ENCODE data around the gene HOXA5. TPM values are rescaled to one million over a fixed set of nuclear protein-coding genes. Genes with fewer than 3 reads are reported as not detected.

The HOXA5 gene
- total RNA-seq, 1 donor from 2014 or later: 3.2 TPM

DNA sequence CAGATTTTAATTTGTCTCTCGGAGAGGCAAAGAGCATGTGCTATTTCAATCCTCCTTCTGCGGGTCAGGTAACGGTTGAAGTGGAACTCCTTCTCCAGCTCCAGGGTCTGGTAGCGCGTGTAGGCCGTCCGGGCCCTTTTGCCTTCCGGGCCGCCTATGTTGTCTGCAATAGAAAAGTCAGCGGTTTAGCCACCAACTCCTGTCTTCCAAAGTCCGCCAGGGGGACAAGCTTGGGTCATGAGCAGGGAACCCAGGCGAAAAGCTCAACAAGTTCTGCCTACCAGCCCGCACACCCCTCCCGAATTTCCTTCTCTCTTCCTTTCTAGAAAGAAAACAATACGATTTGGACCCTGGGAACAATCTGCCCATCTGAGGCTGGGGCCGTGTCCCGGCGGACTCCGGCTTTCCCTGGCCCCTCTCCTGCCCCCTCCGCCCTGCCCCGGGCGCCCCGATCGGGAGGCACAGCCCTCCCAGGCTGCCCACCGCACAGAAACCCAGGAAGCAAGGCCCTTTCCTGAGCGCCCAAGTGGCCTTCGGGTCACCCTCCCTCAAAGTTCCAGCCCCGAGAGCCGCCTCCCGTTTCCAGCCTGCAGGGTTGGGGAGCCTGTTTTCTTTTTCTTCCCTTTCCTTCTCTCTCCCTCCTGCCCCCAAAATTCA, 1.4 kb downstream of the HOXA5 start:
- H3K27ac Mint-ChIP-seq (ENCODE audit: unreplicated experiment): peak overlapping the region; percentile 76
- peaks cover 4% of the 10 kb centered on the region for H3K9me3 Mint-ChIP-seq

DNA sequence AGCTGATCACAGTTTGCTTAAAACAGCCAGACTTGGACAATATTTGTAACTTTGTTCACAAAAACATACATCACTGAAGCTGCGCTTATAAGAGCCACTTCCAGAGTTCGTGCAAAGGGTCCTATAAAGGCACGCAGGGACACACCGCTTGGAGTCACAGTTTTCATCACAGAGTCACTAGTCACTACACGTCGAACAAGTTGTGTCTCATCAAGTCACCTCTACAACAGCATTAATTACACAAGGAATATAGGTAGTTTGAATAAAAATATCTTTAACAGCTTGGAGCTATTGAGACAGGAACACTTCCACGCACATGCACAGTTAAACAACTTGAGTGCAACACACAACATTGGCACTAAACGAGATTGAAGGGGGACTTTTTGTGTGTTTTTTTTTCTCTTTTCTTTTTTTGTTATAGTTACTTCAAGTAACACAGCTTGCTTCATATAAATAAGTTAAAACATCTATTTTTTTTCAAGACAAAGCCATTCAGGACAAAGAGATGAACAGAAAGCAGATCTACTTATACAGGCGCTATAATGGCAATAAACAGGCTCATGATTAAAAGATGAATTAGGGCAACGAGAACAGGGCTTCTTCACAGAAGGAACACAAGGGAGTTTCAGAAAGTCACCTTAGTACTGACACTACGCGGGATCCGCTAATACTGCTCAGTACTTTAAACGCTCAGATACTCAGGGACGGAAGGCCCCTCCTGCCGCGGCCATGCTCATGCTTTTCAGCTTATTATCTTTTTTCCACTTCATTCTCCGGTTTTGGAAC, 2.2 kb downstream of the HOXA5 start:
- H3K27me3 Mint-ChIP-seq (ENCODE audit: low read depth): peaks cover 100% of the 10 kb centered on the region
- H3K9me3 Mint-ChIP-seq: peaks cover 2% of the 10 kb centered on the region
- no peak for DNase-seq (ENCODE audit: low read depth, low spot score)
- peak overlapping the region; percentile 76 for H3K27ac Mint-ChIP-seq (ENCODE audit: unreplicated experiment)
- H3K4me3 Mint-ChIP-seq: peak overlapping the region; percentile 81
- H3K4me1 Mint-ChIP-seq: peaks cover 28% of the 10 kb centered on the region
- H3K36me3 Mint-ChIP-seq (ENCODE audit: low read depth): peaks cover 3% of the 10 kb centered on the region
- TF ChIP-seq, protein P1, sequence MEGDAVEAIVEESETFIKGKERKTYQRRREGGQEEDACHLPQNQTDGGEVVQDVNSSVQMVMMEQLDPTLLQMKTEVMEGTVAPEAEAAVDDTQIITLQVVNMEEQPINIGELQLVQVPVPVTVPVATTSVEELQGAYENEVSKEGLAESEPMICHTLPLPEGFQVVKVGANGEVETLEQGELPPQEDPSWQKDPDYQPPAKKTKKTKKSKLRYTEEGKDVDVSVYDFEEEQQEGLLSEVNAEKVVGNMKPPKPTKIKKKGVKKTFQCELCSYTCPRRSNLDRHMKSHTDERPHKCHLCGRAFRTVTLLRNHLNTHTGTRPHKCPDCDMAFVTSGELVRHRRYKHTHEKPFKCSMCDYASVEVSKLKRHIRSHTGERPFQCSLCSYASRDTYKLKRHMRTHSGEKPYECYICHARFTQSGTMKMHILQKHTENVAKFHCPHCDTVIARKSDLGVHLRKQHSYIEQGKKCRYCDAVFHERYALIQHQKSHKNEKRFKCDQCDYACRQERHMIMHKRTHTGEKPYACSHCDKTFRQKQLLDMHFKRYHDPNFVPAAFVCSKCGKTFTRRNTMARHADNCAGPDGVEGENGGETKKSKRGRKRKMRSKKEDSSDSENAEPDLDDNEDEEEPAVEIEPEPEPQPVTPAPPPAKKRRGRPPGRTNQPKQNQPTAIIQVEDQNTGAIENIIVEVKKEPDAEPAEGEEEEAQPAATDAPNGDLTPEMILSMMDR (conservative IDR thresholded peaks at IDR 0.05): no peak

More for the DNA sequence above, 1.4 kb downstream of the HOXA5 start:
- TF ChIP-seq, protein P1 (conservative IDR thresholded peaks at IDR 0.05): peak; percentile 40
- no peak for DNase-seq (ENCODE audit: low read depth, low spot score)
- Mint-ChIP-seq H3K4me1 (peaks cover 32% of the 10 kb centered on the region), H3K4me3 (peak overlapping the region; percentile 86), H3K36me3 (ENCODE audit: low read depth) (peaks cover 3% of the 10 kb centered on the region), H3K27me3 (ENCODE audit: low read depth) (peaks cover 100% of the 10 kb centered on the region)

DNA sequence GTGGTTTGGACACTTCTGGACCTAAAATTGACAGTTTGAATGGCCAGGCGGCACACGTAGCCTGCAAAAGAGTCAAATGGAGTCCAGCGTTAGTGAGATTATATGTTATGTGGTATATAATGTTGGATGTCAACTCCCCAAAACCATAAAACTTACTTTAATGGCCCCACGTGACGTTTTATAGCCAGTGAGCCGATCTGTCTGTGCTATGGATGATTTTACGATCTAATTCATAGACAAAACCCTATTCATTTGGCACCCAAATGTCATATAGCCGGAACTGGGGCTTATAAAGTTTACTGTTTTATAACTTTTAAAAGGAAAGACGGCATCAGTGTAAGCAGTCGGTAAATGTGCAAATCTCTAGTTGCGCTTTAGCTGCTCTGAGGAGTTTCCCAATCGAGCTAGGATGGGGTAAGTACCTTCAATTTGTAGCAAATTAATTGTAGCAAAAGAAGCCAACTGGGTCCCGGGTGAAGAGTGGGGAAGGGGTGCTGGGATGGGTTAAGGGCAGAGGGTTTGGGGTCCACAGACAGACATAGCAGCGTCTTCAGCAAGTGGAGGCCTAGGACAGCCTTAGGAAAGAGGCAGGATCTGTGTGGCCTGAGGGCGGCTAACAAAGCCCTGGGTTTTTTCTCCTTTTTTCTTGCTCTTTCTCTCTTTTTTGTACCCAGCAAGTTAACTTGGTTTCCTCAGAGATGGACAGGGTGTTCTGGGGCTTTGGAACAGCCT, 3.2 kb downstream of the HOXA5 start:
- peaks cover 100% of the 10 kb centered on the region for H3K27me3 Mint-ChIP-seq (ENCODE audit: low read depth)
- peaks cover 28% of the 10 kb centered on the region for H3K4me1 Mint-ChIP-seq
- no peaks in the 10 kb centered on the region for H3K9me3 Mint-ChIP-seq
- no peaks in the 10 kb centered on the region for H3K36me3 Mint-ChIP-seq (ENCODE audit: low read depth)
- TF ChIP-seq, protein P1 (conservative IDR thresholded peaks at IDR 0.05): no peak
- H3K27ac Mint-ChIP-seq (ENCODE audit: unreplicated experiment): peak overlapping the region; percentile 70
- DNase-seq (ENCODE audit: low read depth, low spot score): no peak
- peak overlapping the region; percentile 81 for H3K4me3 Mint-ChIP-seq

DNA sequence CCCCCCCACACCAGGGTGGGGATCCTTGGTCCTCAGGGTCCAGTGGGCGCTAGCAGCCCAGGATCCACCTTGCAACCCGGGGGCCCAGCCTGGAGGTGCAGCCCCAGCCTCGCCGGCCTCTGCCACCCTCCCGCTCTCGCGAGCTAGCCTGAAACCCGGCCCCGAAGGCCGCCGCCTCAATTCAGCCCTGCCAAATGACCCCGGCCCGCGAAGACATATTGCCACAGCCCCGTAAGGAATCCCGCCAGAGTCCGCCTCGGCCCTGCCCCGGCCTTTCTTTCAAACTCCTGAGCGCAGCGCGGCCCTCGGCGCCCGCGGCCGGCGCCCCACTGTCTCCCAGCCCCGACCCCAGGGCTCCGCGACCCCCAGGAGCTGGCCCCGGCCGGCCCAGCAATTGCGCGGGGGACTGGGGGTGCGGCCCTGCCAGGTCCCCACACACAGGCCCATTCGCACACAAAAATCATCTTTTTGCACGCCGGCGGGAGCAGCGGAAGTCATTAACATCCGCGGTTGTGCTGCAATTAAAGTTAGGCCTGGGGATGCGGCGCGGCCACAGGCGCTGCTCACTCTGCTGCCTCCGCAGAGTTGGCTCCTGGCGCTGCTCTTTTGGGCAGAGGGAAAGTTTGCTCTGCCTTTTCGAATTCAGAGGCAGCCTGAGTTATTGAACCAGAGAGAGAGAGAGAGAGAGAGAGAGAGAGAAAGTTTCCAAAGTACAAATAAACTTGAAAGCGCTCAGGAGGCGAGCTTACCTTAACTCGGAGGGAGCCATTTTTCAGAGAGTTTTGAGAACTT, 4.0 kb downstream of the HOXA5 start:
- TF ChIP-seq, protein P1 (conservative IDR thresholded peaks at IDR 0.05): no peak
- H3K27ac Mint-ChIP-seq (ENCODE audit: unreplicated experiment): peak overlapping the region; percentile 64
- H3K4me1 Mint-ChIP-seq: peaks cover 28% of the 10 kb centered on the region
- peak overlapping the region; percentile 81 for H3K4me3 Mint-ChIP-seq
- peaks cover 100% of the 10 kb centered on the region for H3K27me3 Mint-ChIP-seq (ENCODE audit: low read depth)
- H3K9me3 Mint-ChIP-seq: no peaks in the 10 kb centered on the region
- no peaks in the 10 kb centered on the region for H3K36me3 Mint-ChIP-seq (ENCODE audit: low read depth)
- no peak for DNase-seq (ENCODE audit: low read depth, low spot score)

DNA sequence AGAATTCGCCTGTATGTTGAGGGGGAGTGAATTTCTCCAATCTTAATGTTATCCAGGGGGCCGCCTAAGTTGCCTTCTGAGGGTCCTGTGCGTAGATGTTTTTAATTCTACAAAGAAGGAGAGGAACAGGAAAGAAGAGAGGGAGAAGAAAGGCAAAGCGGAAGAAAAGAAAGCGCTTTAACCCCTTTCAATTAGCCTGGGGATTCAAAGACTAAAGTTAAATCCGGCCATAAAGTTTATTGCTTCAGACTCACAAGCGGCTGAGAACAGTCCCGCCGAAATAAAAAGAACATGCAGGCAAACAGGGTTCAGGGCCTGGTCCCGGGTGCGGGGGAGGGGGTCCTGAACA, 4.5 kb downstream of the HOXA5 start:
- DNase-seq (ENCODE audit: low read depth, low spot score): no peak
- H3K4me3 Mint-ChIP-seq: peak overlapping the region; percentile 81
- peaks cover 100% of the 10 kb centered on the region for H3K27me3 Mint-ChIP-seq (ENCODE audit: low read depth)
- H3K36me3 Mint-ChIP-seq (ENCODE audit: low read depth): peaks cover under 1% of the 10 kb centered on the region
- H3K4me1 Mint-ChIP-seq: peaks cover 22% of the 10 kb centered on the region
- H3K9me3 Mint-ChIP-seq: no peaks in the 10 kb centered on the region
- TF ChIP-seq, protein P1 (conservative IDR thresholded peaks at IDR 0.05): no peak
- no peak overlapping the region for H3K27ac Mint-ChIP-seq (ENCODE audit: unreplicated experiment)
